Skin epidermis (tissue), 12 donors: ENCODE results near the gene POLR1B.
A peak's percentile ranks its signal among the peaks of the same experiment; 100 is the strongest.
"Not testable (repeated sequence)": the region's sequence is repeated elsewhere in the genome, so short reads cannot be mapped to it uniquely, and the experiment has no call there.

Experiments
- H3K27ac ChIP-seq, 21 experiments: fragments of 200-600 bp; sonication (generic) in 11 of 21; one replicate each; pipeline ENCODE4 v1.5.0; 2020; ENCODE audit warnings: mild to moderate bottlenecking in 3 of 21, inconsistent platforms in 2 of 21, moderate library complexity in 2 of 21
- H3K4me3 ChIP-seq, 7 experiments: fragments of 200-600 bp; sonication (generic) in 2 of 7; one replicate each; pipeline ENCODE4 v1.5.0; 2020; ENCODE audit warnings: inconsistent platforms in 2 of 7, mild to moderate bottlenecking in 2 of 7, moderate library complexity in 1 of 7

POLR1B gene

GRCh38 chr2:112588611-112589045 is 46.4 kb downstream of the POLR1B start:
- no peak overlapping the region for H3K27ac ChIP-seq
- no peak overlapping the region for H3K4me3 ChIP-seq

- Histone ChIP-seq H3K27ac (no peak overlapping the region), H3K4me3 (no peak overlapping the region)
Observed at GRCh38 chr2:112591413-112591812, 49.1 kb downstream of the POLR1B start.

- H3K27ac ChIP-seq = no peak overlapping the region
- H3K4me3 ChIP-seq = no peak overlapping the region
Observed at GRCh38 chr2:112593736-112594135, 51.5 kb downstream of the POLR1B start.

GRCh38 chr2:112597537-112598322 is 55.5 kb downstream of the POLR1B start:
- no peak overlapping the region for H3K4me3 ChIP-seq
- no peak overlapping the region for H3K27ac ChIP-seq

- no peak overlapping the region for H3K4me3 ChIP-seq
- H3K27ac ChIP-seq = no peak overlapping the region
Observed at GRCh38 chr2:112600634-112601033, 58.4 kb downstream of the POLR1B start.

GRCh38 chr2:112601754-112602153 is 59.5 kb downstream of the POLR1B start:
- H3K27ac ChIP-seq = no peak overlapping the region

GRCh38 chr2:112602917-112603316 is 60.7 kb downstream of the POLR1B start:
- no peak overlapping the region for H3K27ac ChIP-seq

More at GRCh38 chr2:112601754-112602153, 59.5 kb downstream of the POLR1B start:
- no peak overlapping the region for H3K4me3 ChIP-seq

GRCh38 chr2:112603731-112604130 is 61.5 kb downstream of the POLR1B start:
- no peak overlapping the region for H3K4me3 ChIP-seq
- no peak overlapping the region for H3K27ac ChIP-seq

More at GRCh38 chr2:112602917-112603316, 60.7 kb downstream of the POLR1B start:
- H3K4me3 ChIP-seq = no peak overlapping the region

GRCh38 chr2:112604952-112605351 is 62.7 kb downstream of the POLR1B start:
- Histone ChIP-seq H3K27ac (no peak overlapping the region), H3K4me3 (no peak overlapping the region)

- H3K4me3 ChIP-seq = no peak overlapping the region
- H3K27ac ChIP-seq = no peak overlapping the region
Observed at GRCh38 chr2:112605926-112606325, 63.7 kb downstream of the POLR1B start.

GRCh38 chr2:112606547-112606946 is 64.3 kb downstream of the POLR1B start:
- H3K27ac ChIP-seq = no peak overlapping the region
- no peak overlapping the region for H3K4me3 ChIP-seq

GRCh38 chr2:112607680-112608438 is 65.6 kb downstream of the POLR1B start:
- H3K27ac ChIP-seq = no peak overlapping the region
- no peak overlapping the region for H3K4me3 ChIP-seq

GRCh38 chr2:112609320-112609719 is 67.1 kb downstream of the POLR1B start:
- not testable (repeated sequence) for H3K27ac ChIP-seq, H3K4me3 ChIP-seq

GRCh38 chr2:112612283-112612682 is 70.0 kb downstream of the POLR1B start:
- not testable (repeated sequence) for H3K27ac ChIP-seq, H3K4me3 ChIP-seq

- Histone ChIP-seq H3K27ac (no peak overlapping the region), H3K4me3 (no peak overlapping the region)
Observed at GRCh38 chr2:112614201-112614840, 72.1 kb downstream of the POLR1B start.

GRCh38 chr2:112615051-112615450 is 72.8 kb downstream of the POLR1B start:
- Histone ChIP-seq H3K4me3 (no peak overlapping the region), H3K27ac (no peak overlapping the region)

- H3K4me3 ChIP-seq, H3K27ac ChIP-seq: not testable (repeated sequence)
Observed at GRCh38 chr2:112615798-112616197, 73.5 kb downstream of the POLR1B start.

GRCh38 chr2:112618383-112618782 is 76.1 kb downstream of the POLR1B start:
- no peak overlapping the region for H3K4me3 ChIP-seq
- H3K27ac ChIP-seq = no peak overlapping the region

- peak overlapping the region in 8 of 21 experiments; percentile 14 to 76 (median 66) for H3K27ac ChIP-seq
- peak overlapping the region in 2 of 7 experiments; percentile 3 to 17 for H3K4me3 ChIP-seq
Observed at GRCh38 chr2:112621790-112622527, 79.7 kb downstream of the POLR1B start.

- Histone ChIP-seq H3K4me3 (no peak overlapping the region), H3K27ac (peak overlapping the region in 6 of 21 experiments; percentile 14 to 76 (median 66))
Observed at GRCh38 chr2:112622528-112622849, 80.2 kb downstream of the POLR1B start.
